WTC11 (cell line): ENCODE data around the gene RBP3. TPM values are rescaled to one million over a fixed set of nuclear protein-coding genes. Genes with fewer than 3 reads are reported as not detected.

ENCODE experiments used
- ATAC-seq: fragments of 200-7000 bp; cut with Tn5 transposase; 2 replicates; pipeline ENCODE4 v1.10.0; 2021; ENCODE audit warnings: mild to moderate bottlenecking, moderate library complexity
- CTCF ChIA-PET: fragments of 300-600 bp; sonication (Branson Sonifier 250); formaldehyde crosslinking; loops from one replicate; lab custom pipeline; 2021; ENCODE audit warnings: antibody characterized with exemption; lab: Charles Lee
- POLR2A ChIA-PET: fragments of 350-600 bp; sonication (Branson Sonifier 250); formaldehyde crosslinking; loops from one replicate; lab custom pipeline; 2021; ENCODE audit warnings: antibody characterized with exemption; lab: Charles Lee
- DNase-seq: peaks from one replicate; pipeline ENCODE4 v3.0.0; 2021; ENCODE audit warnings: low spot score
- H3K27ac Mint-ChIP-seq: 2 replicates; pipeline ENCODE4 v1.8.0; 2021; ENCODE audit warnings: mixed read lengths
- H3K27me3 Mint-ChIP-seq: 2 replicates; pipeline ENCODE4 v1.8.0; 2021; ENCODE audit warnings: low read depth, mild to moderate bottlenecking, moderate library complexity, mixed read lengths
- H3K36me3 Mint-ChIP-seq: 2 replicates; pipeline ENCODE4 v1.8.0; 2021; ENCODE audit warnings: mixed read lengths
- H3K4me1 Mint-ChIP-seq: 2 replicates; pipeline ENCODE4 v1.8.0; 2022; ENCODE audit warnings: mixed read lengths
- H3K4me3 Mint-ChIP-seq: 2 replicates; pipeline ENCODE4 v1.8.0; 2021; ENCODE audit warnings: mild to moderate bottlenecking, moderate library complexity, mixed read lengths
- H3K9me3 Mint-ChIP-seq: 2 replicates; pipeline ENCODE4 v1.8.0; 2021; ENCODE audit warnings: mixed read lengths
- AFF4 ChIP-seq: sonication (generic); formaldehyde crosslinking; IDR thresholded peaks from 2 replicates; pipeline ENCODE4 v1.8.1; 2023; ENCODE audit warnings: mild to moderate bottlenecking, missing genetic modification reagents, borderline replicate concordance
- E2F5 ChIP-seq: sonication (generic); formaldehyde crosslinking; IDR thresholded peaks from 2 replicates; pipeline ENCODE4 v1.8.1; 2022; ENCODE audit warnings: mild to moderate bottlenecking, moderate library complexity, missing genetic modification reagents
- FOXJ3 ChIP-seq: sonication (generic); formaldehyde crosslinking; IDR thresholded peaks from 2 replicates; pipeline ENCODE4 v1.9.0; 2021; ENCODE audit warnings: missing genetic modification reagents, mild to moderate bottlenecking, borderline replicate concordance
- MYBL2 ChIP-seq: sonication (generic); formaldehyde crosslinking; IDR thresholded peaks from 2 replicates; pipeline ENCODE4 v1.8.1; 2023; ENCODE audit warnings: mild to moderate bottlenecking, moderate library complexity, missing genetic modification reagents
- NR2C2 ChIP-seq: sonication (generic); formaldehyde crosslinking; IDR thresholded peaks from 2 replicates; pipeline ENCODE4 v1.8.0; 2022; ENCODE audit warnings: mild to moderate bottlenecking, missing genetic modification reagents
- OVOL2 ChIP-seq: fragments of 250-450 bp; sonication (Bioruptor Pico); IDR thresholded peaks from 2 replicates; pipeline ENCODE4 v1.9.0; 2021; ENCODE audit warnings: mild to moderate bottlenecking, borderline replicate concordance
- TEAD4 ChIP-seq: sonication (generic); formaldehyde crosslinking; IDR thresholded peaks from 2 replicates; pipeline ENCODE4 v1.8.0; 2022; ENCODE audit warnings: mild to moderate bottlenecking, missing genetic modification reagents
- USF2 ChIP-seq: sonication (generic); formaldehyde crosslinking; IDR thresholded peaks from 2 replicates; pipeline ENCODE4 v1.8.1; 2023; ENCODE audit warnings: mild to moderate bottlenecking, missing genetic modification reagents, moderate library complexity
- ZNF219 ChIP-seq: sonication (generic); formaldehyde crosslinking; IDR thresholded peaks from 2 replicates; pipeline ENCODE4 v1.8.0; 2023; ENCODE audit warnings: missing genetic modification reagents, mild to moderate bottlenecking, borderline replicate concordance
- ZNF425 ChIP-seq: fragments of 250-450 bp; sonication (Bioruptor Pico); conservative IDR thresholded peaks from 2 replicates; pipeline ENCODE4 v1.9.0; 2021; ENCODE audit warnings: mild to moderate bottlenecking
- total RNA-seq: library from RNA; stranded (reverse); gene quantifications from 3 replicates; pipeline ENCODE4 v1.2.3, GENCODE V29; 2021
- TF ChIP-seq, protein P1 (sequence below): sonication (generic); formaldehyde crosslinking; conservative IDR thresholded peaks from 2 replicates; pipeline ENCODE4 v1.8.1; 2023; ENCODE audit warnings: mild to moderate bottlenecking, low read depth, missing genetic modification reagents, moderate library complexity
- TF ChIP-seq, protein P2 (sequence below): fragments of 250-450 bp; sonication (Bioruptor Pico); IDR thresholded peaks from 2 replicates; pipeline ENCODE4 v1.9.0; 2021; ENCODE audit warnings: mild to moderate bottlenecking, borderline replicate concordance

RBP3 gene
- total RNA-seq, 1 experiment from 2014 or later: not detected

DNA sequence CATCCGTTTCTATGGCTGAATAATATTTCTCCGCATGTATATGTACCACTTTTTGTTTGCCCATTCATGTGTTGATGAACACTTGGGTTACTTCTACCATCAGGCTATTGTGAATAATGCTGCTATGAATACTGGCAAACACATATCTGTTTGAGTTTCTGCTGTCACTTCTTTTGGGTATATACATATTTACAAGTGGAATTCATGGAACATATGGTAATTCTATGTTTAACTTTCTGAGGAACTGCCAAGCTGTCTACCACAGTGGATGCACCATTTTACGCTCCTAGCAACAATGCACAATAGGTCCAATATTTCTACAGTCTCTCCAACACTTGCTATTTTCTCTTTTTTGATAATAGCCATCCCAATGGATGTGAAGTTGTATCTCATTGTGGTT, 41.5 kb downstream of the RBP3 start:
- ATAC-seq: no peak
- CTCF ChIA-PET: no interaction called here

DNA sequence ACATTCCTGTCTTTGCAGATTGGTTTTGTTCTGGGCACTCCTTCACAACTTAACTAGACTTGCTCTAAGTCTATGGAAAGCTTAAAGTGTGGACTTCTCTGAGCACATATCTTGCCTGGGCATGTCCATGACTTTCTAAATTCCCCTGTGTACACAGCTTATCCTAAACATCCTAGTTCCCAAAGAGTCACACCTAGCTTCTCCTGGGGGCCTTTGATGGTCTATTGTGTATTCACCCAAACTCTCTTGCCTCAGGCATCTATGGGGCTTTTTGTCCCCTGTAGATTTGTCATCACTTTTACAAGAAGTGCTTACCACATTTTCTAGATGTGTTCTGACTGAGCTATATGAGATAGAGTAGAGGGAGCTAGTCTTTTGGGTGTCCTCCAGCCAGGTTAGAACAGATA, 48.2 kb downstream of the RBP3 start:
- Mint-ChIP-seq H3K4me3 (no peak overlapping the region), H3K27me3 (peaks cover 3% of the 10 kb centered on the region; the same call in 1 of the 2 replicates), H3K27ac (no peak overlapping the region), H3K9me3 (peaks cover 6% of the 10 kb centered on the region), H3K4me1 (peaks cover 6% of the 10 kb centered on the region; the same call in 1 of the 2 replicates), H3K36me3 (no peaks in the 10 kb centered on the region)
- DNase-seq (no peak), ATAC-seq (no peak)
- POLR2A ChIA-PET: no interaction called here
- CTCF ChIA-PET: interaction anchor here (0.8 to 1.1 kb wide), 2 partner anchors 8 to 44 kb away, joined by 3 read pairs; no protein-coding TSS in a partner anchor
- no peak for TF ChIP-seq FOXJ3 (CRISPR knock-in tag)

More for the DNA sequence above, 41.5 kb downstream of the RBP3 start:
- TF ChIP-seq OVOL2: no peak
- no peak for TF ChIP-seq ZNF219 (CRISPR knock-in tag)
- TF ChIP-seq USF2 (CRISPR knock-in tag): no peak
- TF ChIP-seq TEAD4: no peak
- TF ChIP-seq, protein P1, sequence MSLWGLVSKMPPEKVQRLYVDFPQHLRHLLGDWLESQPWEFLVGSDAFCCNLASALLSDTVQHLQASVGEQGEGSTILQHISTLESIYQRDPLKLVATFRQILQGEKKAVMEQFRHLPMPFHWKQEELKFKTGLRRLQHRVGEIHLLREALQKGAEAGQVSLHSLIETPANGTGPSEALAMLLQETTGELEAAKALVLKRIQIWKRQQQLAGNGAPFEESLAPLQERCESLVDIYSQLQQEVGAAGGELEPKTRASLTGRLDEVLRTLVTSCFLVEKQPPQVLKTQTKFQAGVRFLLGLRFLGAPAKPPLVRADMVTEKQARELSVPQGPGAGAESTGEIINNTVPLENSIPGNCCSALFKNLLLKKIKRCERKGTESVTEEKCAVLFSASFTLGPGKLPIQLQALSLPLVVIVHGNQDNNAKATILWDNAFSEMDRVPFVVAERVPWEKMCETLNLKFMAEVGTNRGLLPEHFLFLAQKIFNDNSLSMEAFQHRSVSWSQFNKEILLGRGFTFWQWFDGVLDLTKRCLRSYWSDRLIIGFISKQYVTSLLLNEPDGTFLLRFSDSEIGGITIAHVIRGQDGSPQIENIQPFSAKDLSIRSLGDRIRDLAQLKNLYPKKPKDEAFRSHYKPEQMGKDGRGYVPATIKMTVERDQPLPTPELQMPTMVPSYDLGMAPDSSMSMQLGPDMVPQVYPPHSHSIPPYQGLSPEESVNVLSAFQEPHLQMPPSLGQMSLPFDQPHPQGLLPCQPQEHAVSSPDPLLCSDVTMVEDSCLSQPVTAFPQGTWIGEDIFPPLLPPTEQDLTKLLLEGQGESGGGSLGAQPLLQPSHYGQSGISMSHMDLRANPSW (CRISPR knock-in tag): no peak
- no peak for TF ChIP-seq MYBL2 (CRISPR knock-in tag)
- TF ChIP-seq, all 79 proteins: peak for 0
- Mint-ChIP-seq H3K4me3 (no peak overlapping the region), H3K27ac (no peak overlapping the region), H3K9me3 (peaks cover 26% of the 10 kb centered on the region), H3K27me3 (peaks cover 15% of the 10 kb centered on the region), H3K4me1 (peaks cover 4% of the 10 kb centered on the region), H3K36me3 (peaks cover 21% of the 10 kb centered on the region)
- POLR2A ChIA-PET: no interaction called here
- no peak for DNase-seq

DNA sequence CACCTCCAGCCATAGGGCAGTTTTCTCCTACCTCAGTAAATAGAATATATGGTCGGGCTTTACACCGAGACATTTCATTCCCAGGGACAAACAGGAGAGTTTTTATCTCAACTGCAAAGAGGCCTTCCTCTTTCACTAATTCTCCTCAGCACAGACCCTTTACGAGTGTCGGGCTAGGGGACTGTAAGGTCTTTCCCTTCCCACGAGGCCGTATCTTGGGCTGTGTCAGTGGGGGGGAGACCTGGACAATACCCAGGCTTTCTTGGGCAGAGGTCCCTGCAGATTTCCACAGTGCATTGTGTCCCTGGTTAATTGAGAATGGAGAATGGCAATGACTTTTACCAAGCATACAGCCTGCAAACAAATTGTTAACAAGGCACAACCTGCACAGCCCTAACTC, 49.1 kb downstream of the RBP3 start:
- CTCF ChIA-PET: no interaction called here
- ATAC-seq (no peak), DNase-seq (no peak)
- H3K36me3 Mint-ChIP-seq: no peaks in the 10 kb centered on the region
- H3K4me1 Mint-ChIP-seq: peaks cover 11% of the 10 kb centered on the region
- peaks cover 6% of the 10 kb centered on the region for H3K9me3 Mint-ChIP-seq
- no peak overlapping the region for H3K27ac Mint-ChIP-seq
- POLR2A ChIA-PET: no interaction called here
- H3K27me3 Mint-ChIP-seq: peaks cover 3% of the 10 kb centered on the region; the same call in 1 of the 2 replicates
- H3K4me3 Mint-ChIP-seq: no peak overlapping the region
- no peak for TF ChIP-seq AFF4
- TF ChIP-seq NR2C2: no peak
- no peak for TF ChIP-seq E2F5 (CRISPR knock-in tag)
- no peak for TF ChIP-seq ZNF425 (CRISPR knock-in tag)
- TF ChIP-seq, protein P2, sequence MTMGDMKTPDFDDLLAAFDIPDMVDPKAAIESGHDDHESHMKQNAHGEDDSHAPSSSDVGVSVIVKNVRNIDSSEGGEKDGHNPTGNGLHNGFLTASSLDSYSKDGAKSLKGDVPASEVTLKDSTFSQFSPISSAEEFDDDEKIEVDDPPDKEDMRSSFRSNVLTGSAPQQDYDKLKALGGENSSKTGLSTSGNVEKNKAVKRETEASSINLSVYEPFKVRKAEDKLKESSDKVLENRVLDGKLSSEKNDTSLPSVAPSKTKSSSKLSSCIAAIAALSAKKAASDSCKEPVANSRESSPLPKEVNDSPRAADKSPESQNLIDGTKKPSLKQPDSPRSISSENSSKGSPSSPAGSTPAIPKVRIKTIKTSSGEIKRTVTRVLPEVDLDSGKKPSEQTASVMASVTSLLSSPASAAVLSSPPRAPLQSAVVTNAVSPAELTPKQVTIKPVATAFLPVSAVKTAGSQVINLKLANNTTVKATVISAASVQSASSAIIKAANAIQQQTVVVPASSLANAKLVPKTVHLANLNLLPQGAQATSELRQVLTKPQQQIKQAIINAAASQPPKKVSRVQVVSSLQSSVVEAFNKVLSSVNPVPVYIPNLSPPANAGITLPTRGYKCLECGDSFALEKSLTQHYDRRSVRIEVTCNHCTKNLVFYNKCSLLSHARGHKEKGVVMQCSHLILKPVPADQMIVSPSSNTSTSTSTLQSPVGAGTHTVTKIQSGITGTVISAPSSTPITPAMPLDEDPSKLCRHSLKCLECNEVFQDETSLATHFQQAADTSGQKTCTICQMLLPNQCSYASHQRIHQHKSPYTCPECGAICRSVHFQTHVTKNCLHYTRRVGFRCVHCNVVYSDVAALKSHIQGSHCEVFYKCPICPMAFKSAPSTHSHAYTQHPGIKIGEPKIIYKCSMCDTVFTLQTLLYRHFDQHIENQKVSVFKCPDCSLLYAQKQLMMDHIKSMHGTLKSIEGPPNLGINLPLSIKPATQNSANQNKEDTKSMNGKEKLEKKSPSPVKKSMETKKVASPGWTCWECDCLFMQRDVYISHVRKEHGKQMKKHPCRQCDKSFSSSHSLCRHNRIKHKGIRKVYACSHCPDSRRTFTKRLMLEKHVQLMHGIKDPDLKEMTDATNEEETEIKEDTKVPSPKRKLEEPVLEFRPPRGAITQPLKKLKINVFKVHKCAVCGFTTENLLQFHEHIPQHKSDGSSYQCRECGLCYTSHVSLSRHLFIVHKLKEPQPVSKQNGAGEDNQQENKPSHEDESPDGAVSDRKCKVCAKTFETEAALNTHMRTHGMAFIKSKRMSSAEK: no peak
